Measurements from ENCODE around the gene TJP2.

TJP2 gene

GRCh38 chr9:69237702-69238295 is 63.7 kb downstream of the TJP2 start:
- no peak for DNase-seq

- DNase-seq: no peak
Observed at GRCh38 chr9:69243116-69243515, 69.0 kb downstream of the TJP2 start.

GRCh38 chr9:69246629-69247028 is 72.6 kb downstream of the TJP2 start:
- DNase-seq: no peak

GRCh38 chr9:69248005-69248404 is 73.9 kb downstream of the TJP2 start:
- no peak for DNase-seq

- DNase-seq: peak; percentile 4
Observed at GRCh38 chr9:69249337-69249736, 75.3 kb downstream of the TJP2 start.

GRCh38 chr9:69250681-69251080 is 76.6 kb downstream of the TJP2 start:
- no peak for DNase-seq

- no peak for DNase-seq
Observed at GRCh38 chr9:69252436-69252835, 78.4 kb downstream of the TJP2 start.

- DNase-seq: peak; percentile 50
Observed at GRCh38 chr9:69253057-69253456, 79.0 kb downstream of the TJP2 start.

- DNase-seq: no peak
Observed at GRCh38 chr9:69254223-69254622, 80.1 kb downstream of the TJP2 start.

GRCh38 chr9:69255591-69255990 is 81.5 kb downstream of the TJP2 start:
- DNase-seq: no peak

- no peak for DNase-seq
Observed at GRCh38 chr9:69258551-69258950, 84.5 kb downstream of the TJP2 start.

GRCh38 chr9:69260161-69260560 is 86.1 kb downstream of the TJP2 start:
- DNase-seq: no peak

- no peak for DNase-seq
Observed at GRCh38 chr9:69261636-69262035, 87.6 kb downstream of the TJP2 start.

- no peak for DNase-seq
Observed at GRCh38 chr9:69264526-69264925, 90.4 kb downstream of the TJP2 start.

- DNase-seq: no peak
Observed at GRCh38 chr9:69265891-69266290, 91.8 kb downstream of the TJP2 start.

GRCh38 chr9:69272212-69272611 is 98.1 kb downstream of the TJP2 start:
- no peak for DNase-seq

- DNase-seq: no peak
Observed at GRCh38 chr9:69273161-69273560, 99.1 kb downstream of the TJP2 start.

- DNase-seq: no peak
Observed at GRCh38 chr9:69276775-69277174, 102.7 kb downstream of the TJP2 start.

GRCh38 chr9:69279084-69279731 is 105.1 kb downstream of the TJP2 start:
- no peak for DNase-seq

GRCh38 chr9:69279733-69280132 is 105.7 kb downstream of the TJP2 start:
- no peak for DNase-seq

GRCh38 chr9:69283003-69283402 is 108.9 kb downstream of the TJP2 start:
- DNase-seq: no peak

GRCh38 chr9:69292078-69292477 is 118.0 kb downstream of the TJP2 start:
- no peak for DNase-seq

GRCh38 chr9:69293156-69293555 is 119.1 kb downstream of the TJP2 start:
- DNase-seq: no peak

- no peak for DNase-seq
Observed at GRCh38 chr9:69295872-69296552, 121.9 kb downstream of the TJP2 start.

All from fibroblast of upper back skin (primary cell).